GM04503 (cell line): ENCODE data around the gene SULT1C4.
"Not testable (repeated sequence)": the region's sequence is repeated elsewhere in the genome, so short reads cannot be mapped to it uniquely, and the experiment has no call there.

Source experiments
- DNase-seq: peaks from one replicate; pipeline ENCODE4 v3.0.0-alpha.2; 2012; ENCODE audit warnings: low read depth

Gene SULT1C4

DNA sequence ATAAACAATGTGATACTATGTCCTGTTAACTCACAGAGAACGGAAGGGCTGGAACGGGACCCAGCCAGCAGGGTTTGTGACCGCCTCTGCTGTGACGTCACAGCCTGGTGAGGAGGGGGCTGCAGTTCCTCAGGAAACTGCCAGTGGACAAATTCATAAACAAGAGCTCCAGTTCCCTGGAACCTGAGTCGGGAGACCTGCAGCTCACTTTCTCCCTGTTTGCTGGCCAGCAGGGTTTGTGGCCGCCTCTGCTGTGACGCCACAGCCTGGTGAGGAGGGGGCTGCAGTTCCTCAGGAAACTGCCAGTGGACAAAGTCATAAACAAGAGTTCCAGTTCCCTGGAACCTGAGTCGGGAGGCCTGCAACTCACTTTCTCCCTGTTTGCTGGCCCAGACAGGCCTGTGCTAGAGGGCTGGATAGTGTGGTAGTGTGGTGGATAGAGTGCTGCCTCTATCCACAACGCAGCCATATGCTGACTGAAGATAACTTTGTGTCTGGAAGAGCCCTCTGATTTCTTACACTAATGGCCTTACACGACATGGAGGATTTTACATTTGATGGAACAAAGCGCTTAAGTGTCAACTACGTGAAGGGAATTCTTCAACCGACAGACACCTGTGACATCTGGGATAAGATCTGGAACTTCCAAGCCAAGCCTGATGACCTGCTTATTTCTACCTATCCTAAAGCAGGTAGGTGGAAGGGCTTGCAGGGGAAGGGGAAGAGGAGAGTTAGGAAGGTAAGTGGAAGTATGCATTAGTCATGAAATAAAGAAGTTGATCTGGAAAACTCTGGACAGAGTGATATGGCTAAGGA lies at the start of gene SULT1C4:
Gene SULT1C4, plus strand, starts transcription at position 140 of the 816 bp plus-strand sequence. Its CDS starts 384 bp downstream, at position 524.
- no peak for DNase-seq

DNA sequence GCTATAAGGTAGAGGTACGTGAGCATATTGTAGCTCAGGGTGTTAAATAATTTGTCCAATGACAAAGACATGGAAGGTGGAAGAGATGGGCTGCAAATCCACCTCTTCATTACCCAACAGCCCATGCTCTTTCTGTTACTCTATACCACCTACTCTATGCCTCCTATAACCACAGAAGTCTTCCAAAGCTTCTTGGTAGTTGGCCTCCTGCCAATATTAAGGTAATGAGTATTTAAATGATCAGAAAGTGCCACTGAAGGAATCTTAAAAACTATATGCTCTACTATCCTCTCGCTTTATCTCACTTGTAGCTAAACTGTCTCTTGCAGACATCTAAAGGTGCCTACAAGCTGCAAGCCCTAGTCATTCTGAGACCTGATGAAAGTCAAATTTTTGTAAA lies 48.0 kb upstream of the SULT1C4 start:
- no peak for DNase-seq

DNA sequence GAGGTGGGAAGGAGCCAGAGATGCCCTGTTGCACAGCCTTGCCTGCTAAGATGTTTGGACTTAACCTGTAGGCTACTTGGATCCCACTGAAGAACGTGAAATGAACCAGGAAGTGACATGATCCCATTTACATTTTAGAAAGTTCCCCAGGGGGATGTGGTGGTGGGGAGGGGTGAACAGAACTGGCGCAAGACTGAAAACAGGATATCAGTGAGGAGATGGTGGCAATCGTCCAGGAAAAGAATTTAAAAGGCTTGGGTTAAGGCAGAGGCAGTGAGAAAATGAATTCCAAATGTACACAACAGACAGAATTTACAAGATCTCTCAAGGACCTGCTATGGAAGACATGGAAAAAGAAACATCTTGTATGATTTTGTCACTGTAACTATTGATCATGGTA lies 46.8 kb upstream of the SULT1C4 start:
- DNase-seq, result no peak

DNA sequence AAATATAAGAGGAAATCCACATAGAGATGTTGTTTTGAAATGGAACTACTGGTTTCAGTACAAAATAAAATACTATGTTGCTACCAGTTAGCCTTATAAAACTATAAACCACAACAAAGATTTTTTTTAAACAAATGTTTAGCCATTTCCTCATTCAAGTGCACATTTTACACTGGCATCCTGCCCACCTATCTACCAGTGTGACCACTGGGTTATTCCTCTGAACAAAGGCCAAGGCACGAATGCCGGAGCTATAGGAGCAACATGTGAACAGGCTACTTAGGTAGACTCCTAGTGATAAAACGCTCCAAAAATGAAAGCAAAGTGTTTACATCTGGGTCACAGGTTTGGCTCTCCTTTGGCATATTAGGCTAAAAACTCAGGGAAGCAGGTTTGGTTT lies 31.8 kb upstream of the SULT1C4 start:
- no peak for DNase-seq

DNA sequence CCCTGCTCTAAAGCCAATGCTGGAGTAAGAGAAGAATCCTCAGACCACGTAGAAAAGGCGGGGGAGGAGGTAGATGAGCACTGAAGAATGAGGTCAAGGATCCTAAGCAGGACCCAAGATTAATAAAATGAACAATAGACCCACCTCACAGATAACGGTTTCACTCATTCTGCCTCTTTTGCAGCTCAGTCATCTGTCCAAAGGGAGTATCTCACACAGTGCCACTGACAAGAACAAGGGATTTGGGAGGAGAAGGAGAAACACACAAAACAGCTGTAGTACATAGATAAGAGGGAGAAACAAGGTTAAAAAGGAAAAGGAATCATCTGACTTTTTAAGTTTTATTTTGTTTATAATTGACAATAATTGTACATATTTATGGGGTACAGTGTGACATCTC lies 30.9 kb upstream of the SULT1C4 start:
- no peak for DNase-seq

DNA sequence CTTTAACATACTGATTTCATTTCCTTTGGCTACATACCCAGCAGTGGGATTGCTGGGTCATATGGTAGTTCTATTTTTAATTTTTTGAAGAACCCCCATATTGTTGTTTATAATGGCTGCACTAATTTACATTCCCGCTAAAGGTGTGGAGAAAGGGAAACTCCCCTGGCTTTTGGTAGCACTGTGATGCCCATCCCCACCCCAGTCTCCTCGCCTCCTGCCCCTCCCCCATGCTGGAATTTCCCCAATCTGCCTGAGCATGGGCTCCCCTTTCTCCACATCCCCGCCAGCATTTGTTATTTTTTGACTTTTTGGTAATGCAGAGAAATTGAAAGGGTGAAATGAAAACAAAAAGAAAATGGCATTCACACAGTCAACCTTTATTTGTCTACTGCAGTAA lies 30.0 kb upstream of the SULT1C4 start:
- DNase-seq, result no peak

DNA sequence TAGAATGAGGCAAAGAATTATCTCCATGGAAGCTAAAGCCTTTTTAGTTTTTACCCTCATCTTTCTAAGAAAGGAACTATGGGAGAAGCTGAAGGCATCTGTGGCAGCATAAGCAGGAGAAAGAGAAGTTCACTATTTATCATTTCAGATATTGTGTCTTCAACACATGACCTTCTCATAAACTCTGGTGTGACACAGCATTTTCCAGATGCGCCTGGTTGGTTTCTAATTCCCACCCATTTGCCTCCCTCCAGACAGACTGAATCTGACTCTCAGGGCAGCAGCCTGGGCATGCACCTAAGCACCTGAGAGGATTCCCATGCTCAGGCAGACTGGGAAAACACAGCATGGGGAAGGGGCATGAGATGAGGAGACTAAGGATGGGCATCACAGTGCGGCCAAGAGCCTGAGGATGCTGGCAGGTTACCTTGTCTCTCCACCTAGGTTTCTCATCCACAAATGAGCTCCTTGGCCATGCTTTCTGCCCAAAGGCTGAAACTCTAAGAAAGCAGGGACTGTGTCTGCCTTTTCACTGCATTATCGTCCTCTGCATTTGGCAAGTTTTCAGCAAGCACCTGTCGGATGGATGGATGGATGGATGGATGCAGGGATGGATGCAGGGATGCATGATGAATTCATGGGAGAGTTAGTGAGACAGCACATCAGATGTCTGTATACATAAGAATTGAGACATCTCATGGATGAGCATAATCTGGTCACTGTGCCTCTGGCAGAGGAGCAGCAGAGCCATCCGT lies 28.8 kb upstream of the SULT1C4 start:
- no peak for DNase-seq

DNA sequence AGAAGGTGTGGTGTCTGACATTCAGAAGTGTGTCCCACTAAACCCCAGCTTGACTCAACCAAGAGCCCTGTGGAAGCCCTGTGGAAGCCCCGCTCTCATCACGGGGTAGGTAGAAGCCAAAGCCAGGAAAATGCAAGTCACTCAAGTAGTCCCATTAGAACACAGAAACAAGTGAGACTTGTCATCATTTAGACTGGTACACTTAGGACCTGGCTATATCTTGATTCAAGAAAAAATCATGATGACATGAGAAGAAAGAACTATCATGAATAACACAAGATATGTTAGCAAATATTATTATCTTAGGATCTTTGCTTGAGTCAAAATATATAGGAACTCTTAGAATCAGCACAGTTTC lies 28.2 kb upstream of the SULT1C4 start:
- DNase-seq, result no peak

DNA sequence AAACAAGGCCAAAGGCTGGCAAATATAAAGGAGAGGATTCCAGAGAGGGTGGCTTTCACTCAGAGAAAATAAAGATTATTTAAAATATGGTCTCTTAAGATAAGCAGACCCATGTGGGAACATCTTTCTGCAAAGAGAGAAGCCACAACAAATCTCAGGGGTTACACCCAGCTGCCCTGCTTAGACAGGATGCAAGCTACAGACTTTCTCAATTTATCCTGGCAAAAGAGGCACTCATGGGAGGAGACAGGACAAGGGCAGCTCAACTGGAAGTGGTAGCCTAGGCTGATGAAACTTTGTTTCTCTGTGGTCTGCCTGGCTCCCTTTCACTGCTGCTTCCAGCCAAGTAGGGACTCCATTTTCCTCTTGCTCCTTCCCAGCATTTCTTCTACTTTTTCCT lies 25.9 kb upstream of the SULT1C4 start:
- DNase-seq, result no peak

DNA sequence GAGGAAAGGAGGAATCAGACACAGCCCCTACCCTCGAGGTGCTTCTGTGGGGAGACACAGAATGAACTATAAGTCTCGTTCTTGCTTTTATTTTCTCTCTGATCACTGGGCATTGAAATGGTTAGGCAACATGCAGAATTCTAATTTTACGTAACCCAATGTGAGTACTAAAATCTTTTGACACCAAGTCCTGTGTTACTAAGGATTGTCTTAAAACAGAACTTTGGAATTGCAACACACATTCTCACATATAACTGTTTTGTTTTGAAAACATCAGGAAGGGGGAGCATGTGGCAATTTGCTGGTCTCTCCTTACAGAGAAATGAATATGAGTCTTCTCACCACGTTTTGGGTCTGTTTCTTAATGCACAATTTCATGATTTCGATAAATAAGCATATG lies 23.6 kb upstream of the SULT1C4 start:
- DNase-seq, result no peak

DNA sequence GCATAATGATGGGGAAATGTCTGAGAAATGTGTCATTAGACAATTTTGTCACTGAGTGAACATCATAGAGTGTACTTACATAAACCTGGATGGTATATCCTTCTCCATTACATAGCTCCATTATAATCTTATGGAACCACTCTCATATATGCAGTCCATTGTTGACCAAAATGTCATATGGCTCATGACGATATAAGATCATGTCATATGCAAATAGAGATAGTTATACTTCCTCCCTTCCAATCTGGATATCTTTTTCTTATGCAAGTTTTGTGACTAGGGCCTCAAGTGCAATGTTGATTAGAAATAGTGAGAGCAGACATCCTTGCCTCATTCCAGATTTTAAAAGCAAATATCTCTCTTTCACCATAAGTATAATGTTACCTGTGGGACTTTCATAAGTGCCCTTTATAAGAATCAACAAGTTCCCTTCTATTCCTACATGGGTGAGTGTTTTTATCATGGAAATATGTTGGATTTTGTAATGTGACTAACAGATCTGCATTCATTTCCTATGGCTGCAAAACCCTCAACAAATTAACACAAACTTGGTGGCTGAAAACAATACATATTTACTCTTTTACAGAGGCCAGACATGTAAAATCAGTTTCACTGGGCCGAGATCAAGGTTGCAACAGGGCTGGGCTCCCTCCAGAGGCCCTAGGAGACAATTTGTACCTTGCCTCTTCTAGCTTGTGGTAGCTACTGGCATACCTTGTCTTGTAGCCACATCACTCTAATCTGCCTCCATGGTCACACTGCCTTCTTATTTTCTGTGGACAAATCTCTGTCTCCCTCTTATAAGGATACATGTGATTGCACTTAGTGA lies 21.6 kb upstream of the SULT1C4 start:
- DNase-seq, result no peak

DNA sequence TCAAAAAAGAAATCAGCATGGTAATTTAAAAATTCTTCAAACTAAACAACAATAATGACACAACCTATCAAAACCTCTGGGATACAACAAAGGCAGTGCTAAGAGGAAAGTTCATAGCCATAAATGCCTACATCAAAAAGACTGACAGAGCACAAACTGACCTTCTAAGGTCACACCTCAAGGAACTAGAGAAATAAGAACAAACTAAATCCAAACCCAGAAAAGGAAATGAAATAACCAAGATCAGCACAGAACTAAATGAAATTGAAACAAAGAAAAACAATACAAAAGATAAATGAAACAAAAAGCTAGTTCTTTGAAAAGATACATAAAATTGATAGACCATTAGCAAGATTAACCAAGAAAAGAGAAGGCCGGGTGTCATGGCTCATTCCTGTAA lies 18.4 kb upstream of the SULT1C4 start:
- not testable (repeated sequence) for DNase-seq

DNA sequence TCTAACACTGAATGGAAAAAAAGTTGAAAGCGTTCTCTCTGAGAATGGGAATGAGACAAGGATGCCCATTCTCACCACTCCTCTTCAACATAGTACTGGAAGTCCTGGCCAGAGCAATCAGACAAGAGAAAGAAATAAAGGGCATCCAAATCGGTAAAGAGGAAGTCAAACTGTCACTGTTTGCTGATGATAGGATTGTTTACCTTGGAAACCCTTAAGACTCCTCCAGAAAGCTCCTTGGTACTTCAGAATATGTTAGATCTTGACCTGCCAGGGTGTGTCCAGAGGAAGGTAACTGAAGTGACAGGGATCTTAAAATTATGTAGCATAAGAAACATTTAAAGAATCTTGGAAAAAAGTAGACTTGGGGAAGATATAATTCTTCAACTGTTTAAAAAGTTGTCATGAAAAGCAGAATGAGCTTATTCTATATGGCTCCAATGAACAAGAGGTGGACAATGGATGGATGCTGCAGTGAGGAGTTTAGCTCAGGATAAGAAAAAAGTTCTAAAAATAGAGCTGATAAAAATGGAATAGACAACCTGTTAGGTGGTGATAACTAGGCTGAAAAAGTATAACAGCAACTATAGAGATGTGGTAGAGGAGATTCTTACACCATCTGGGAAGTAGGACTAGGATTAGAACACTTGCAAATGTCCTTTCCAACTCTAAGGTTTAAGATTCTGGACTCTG lies 16.8 kb upstream of the SULT1C4 start:
- DNase-seq, result no peak

DNA sequence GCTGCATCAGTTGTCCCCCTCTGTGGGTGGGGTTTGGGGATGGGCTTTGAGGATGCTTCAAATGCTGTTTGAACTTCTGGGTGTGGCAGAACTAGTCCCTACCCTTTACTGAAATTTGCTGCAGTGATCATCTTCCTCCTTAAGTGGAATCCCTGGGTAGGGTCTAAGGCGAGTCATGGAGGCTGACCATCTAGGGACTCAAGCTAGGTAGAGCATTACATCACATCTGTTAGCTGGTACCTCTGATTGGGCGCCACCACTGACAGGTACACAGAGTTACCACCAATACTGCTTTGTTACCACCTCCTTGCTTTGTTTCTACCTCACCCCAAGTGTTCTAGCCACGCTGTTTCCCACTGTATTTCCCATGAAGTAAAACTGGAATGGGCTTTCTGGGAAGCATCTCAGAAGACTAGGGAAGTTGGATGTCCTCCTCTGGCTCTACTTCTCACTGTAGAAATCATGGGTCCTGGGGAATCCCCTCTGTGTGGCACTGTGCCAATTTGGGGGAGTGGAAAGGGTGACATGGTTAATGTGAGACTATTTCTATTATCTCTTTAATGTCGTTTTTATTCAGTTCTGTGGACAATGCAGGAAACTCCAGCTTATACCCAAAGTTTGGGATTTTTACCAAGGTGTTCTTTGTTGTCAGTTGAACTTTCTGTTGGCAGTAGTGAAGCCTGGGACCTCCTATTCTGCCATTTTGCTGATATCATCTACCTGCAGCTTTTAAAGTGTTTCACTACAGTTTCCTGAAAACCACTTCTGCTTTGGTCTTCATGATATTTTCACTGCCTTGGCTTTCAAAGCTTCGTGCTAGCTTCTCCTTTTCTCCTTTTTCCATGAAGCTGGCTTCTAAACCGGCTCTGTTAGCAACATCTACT lies 14.5 kb upstream of the SULT1C4 start:
- DNase-seq, result no peak

DNA sequence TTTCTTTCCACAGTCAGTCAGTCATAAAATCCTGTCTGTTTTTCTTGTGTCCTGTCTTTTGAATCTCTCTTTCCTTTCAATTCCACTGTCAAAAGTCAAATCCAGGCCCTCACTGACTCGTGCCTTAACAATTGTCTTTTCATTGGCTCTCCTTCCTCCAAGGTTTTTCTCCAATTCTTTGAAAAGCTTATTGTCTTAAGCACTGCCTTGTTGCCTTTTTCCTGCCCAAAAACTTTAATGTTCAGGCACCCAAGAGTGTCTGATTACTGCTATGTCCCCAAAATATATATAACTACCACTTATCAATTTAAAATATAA lies 13.9 kb upstream of the SULT1C4 start:
- DNase-seq, result no peak

DNA sequence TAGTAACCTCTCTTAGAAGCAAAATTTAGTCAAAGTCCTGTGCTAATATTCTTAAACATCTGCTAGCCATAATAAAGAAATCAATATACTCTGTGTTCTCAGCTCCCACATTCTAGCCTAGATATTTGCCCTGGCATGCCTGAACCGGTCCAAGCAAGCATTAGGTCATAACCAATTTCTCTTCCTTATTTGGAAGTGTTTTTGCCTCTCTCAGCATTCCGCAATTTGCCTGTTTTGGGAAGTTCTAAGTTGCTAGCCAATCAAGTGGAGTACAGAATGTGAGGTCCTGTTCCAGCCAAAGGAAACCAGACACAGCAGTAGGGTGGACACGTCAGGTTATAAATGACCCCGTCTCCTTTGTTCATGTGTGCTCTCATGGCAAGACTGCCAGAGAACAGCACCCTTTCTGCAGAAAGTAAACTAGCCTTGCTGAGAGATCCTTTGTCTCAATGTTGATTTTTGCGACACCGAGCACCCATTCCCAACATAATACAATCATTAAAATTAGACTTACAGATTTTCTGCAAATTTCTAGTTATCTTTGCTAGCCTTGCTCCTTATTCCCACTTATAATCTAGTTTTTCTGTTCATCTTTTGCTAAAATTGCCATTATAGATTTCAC lies 13.0 kb upstream of the SULT1C4 start:
- DNase-seq, result no peak

DNA sequence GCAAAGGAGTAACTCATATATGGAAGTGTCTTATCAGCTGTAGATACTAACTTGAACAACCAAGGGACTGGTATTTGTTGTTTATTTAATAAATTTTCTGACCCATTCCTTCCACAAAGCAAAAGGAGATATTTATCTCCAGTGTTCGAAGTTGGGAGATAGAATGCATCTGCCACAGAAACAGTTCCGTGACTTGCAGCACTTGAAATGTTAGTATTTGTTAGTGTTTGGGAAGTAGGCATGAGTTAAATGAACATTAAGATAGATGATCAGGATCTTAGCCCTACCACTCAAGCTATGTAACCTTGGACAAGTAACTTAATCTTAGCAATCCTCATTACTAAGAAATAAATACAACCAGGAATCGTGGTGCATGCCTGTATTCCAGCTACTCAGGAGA lies 12.1 kb upstream of the SULT1C4 start:
- DNase-seq, result no peak

DNA sequence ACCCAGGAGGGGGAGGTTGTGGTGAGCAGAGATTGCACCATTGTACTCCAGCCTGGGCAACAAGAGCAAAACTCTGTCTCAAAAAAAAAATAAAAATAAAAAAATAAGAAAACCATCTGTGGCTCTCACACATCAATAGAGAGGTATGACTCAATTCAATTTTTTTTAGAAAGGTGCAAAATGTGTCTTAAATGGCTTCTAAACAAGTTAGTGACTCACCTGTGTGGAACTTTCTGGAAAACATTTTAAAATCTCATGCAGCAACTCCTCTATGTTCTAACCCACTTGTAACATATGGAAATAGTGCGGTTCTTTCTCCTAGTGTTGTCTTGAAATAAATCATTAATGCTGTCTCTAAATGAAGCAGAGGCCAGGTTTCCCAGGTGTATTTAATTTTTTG lies 10.7 kb upstream of the SULT1C4 start:
- DNase-seq, result no peak

DNA sequence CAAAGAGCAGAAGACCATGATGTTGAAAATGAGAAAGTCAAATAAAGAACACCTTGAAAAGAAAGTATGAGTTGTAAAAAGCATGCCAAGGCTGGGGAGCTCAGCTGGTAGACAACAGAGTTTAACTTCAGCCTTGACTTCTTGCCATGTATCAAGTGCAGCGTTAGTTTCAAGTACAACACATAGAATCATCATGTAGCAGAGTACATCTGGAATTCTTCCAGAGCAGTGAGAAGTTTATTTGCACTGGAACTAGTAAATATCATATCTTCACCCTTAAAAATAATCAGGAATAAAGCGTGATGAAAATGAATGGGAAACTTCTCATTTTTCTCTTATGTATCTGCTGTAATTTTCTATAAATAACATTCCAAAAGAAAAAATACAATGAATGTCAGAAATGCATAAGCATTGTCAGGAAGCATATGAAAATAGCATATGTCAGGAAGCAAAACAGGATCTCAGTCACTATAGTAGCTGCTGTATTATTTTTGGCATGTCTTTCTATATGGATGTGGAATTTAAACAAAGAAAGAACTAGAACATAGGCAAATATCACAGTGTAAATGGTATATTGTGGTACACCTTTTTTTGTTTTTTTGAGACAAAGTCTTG lies 10.1 kb upstream of the SULT1C4 start:
- DNase-seq, result no peak

DNA sequence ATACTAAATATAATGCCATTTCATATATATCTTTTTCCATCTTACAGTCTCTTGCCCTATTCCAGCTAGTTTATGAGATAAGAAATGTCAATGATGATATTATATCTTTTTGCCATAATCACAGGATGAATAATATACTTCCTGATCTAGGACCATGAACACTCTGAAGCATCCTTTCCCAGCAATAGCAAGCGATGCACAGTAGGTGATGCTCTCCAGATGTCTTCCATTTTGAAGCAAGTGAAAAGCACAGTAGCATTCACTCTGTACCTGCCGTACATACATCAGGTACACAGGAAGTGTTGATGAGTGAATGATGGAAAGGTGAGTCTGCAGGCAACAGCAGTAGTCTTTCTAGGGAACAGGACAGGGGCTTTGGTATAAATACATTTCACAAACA lies 8.6 kb upstream of the SULT1C4 start:
- DNase-seq, result no peak
